Panc1 (cell line): ENCODE results near the gene CEMIP.

Experiments
- CTCF ChIP-seq: fragments of 450-650 bp; IDR thresholded peaks from 2 replicates; pipeline ENCODE4 v1.5.1; 2017; ENCODE audit warnings: mild to moderate bottlenecking
- POLR2AphosphoS5 ChIP-seq: IDR thresholded peaks from 2 replicates; pipeline ENCODE4 v1.6.1; 2012; ENCODE audit warnings: mild to moderate bottlenecking, low read depth, low read length, moderate library complexity
- TCF7L2 ChIP-seq: IDR thresholded peaks from 2 replicates; pipeline ENCODE4 v1.6.1; 2011; ENCODE audit warnings: mild to moderate bottlenecking, low read depth, low read length, inconsistent platforms
- TF ChIP-seq, protein P1 (sequence below), 2 experiments: IDR thresholded peaks; 2 replicates each; pipeline ENCODE4 v1.6.1; 2011 to 2012; ENCODE audit warnings: low read depth in 2 of 2, control low read depth in 1 of 2, low read length in 1 of 2, mild to moderate bottlenecking in 1 of 2, moderate library complexity in 1 of 2; ENCODE audit not compliant: insufficient read depth in 1 of 2

- TF ChIP-seq CTCF, result no peak
- no peak for TF ChIP-seq POLR2AphosphoS5
- no peak for TF ChIP-seq TCF7L2
- TF ChIP-seq, protein P1, sequence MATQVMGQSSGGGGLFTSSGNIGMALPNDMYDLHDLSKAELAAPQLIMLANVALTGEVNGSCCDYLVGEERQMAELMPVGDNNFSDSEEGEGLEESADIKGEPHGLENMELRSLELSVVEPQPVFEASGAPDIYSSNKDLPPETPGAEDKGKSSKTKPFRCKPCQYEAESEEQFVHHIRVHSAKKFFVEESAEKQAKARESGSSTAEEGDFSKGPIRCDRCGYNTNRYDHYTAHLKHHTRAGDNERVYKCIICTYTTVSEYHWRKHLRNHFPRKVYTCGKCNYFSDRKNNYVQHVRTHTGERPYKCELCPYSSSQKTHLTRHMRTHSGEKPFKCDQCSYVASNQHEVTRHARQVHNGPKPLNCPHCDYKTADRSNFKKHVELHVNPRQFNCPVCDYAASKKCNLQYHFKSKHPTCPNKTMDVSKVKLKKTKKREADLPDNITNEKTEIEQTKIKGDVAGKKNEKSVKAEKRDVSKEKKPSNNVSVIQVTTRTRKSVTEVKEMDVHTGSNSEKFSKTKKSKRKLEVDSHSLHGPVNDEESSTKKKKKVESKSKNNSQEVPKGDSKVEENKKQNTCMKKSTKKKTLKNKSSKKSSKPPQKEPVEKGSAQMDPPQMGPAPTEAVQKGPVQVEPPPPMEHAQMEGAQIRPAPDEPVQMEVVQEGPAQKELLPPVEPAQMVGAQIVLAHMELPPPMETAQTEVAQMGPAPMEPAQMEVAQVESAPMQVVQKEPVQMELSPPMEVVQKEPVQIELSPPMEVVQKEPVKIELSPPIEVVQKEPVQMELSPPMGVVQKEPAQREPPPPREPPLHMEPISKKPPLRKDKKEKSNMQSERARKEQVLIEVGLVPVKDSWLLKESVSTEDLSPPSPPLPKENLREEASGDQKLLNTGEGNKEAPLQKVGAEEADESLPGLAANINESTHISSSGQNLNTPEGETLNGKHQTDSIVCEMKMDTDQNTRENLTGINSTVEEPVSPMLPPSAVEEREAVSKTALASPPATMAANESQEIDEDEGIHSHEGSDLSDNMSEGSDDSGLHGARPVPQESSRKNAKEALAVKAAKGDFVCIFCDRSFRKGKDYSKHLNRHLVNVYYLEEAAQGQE (IDR thresholded peaks at IDR 0.05; ENCODE audit: insufficient read depth in 1 of 2, low read depth in 2 of 2, low read length in 1 of 2), result no peak
Observed at GRCh38 chr15:80940851-80941250, 161.7 kb downstream of the CEMIP start.
